GM12892 (cell line): ENCODE measurements around the gene CTXN1.
"Not testable (repeated sequence)": the region's sequence is repeated elsewhere in the genome, so short reads cannot be mapped to it uniquely, and the experiment has no call there.

Experiments used
- POLR2A ChIP-seq: IDR thresholded peaks from 2 replicates; pipeline ENCODE4 v1.6.1; 2011; ENCODE audit warnings: low read depth, low read length, control low read depth
- POLR2AphosphoS5 ChIP-seq: IDR thresholded peaks from 2 replicates; pipeline ENCODE4 v1.6.1; 2011; ENCODE audit warnings: low read depth, low read length, control low read depth
- TAF1 ChIP-seq: IDR thresholded peaks from 2 replicates; pipeline ENCODE4 v1.6.1; 2011; ENCODE audit warnings: low read depth, mild to moderate bottlenecking, control low read depth, low read length, borderline replicate concordance

- TF ChIP-seq POLR2A, POLR2AphosphoS5, TAF1: not testable (repeated sequence)
These were observed 32.4 kb downstream of the CTXN1 start for GRCh38 chr19:7893362-7894101.
